H1 (cell line): Measurements from ENCODE around the gene ZMAT5. TPM values are rescaled to one million over a fixed set of nuclear protein-coding genes. Genes with fewer than 3 reads are reported as not detected.

Experiments used
- CTCF ChIA-PET: fragments of 300-600 bp; sonication (Branson Sonifier 250); formaldehyde crosslinking; loops from one replicate; lab custom pipeline; 2021; ENCODE audit not compliant: partially characterized antibody; lab: Charles Lee
- POLR2A ChIA-PET: fragments of 300-600 bp; sonication (Branson Sonifier 250); formaldehyde crosslinking; loops from one replicate; lab custom pipeline; 2021; ENCODE audit warnings: inconsistent platforms; ENCODE audit not compliant: partially characterized antibody; lab: Charles Lee
- DNase-seq, 2 experiments: peaks; one replicate each; pipeline versions ENCODE4 v3.0.0 to v3.0.0-alpha.2; 2010 to 2022; ENCODE audit warnings: low spot score in 2 of 2, low read depth in 1 of 2, mixed read lengths in 1 of 2
- FAIRE-seq: peaks from 2 replicates; lab custom pipeline; 2011; peaks lifted over from hg19 to GRCh38; lab: Jason Lieb, UNC
- H2AFZ ChIP-seq: 2 replicates; pipeline ENCODE4 v1.8.1; 2012; ENCODE audit warnings: low read length, inconsistent platforms
- H2AK5ac ChIP-seq: 2 replicates; pipeline ENCODE4 v1.6.1; 2013; ENCODE audit warnings: low read depth, low read length
- H2BK120ac ChIP-seq: replicated peaks from 2 replicates; pipeline ENCODE3; 2013; ENCODE audit warnings: low read depth, low read length, inconsistent platforms
- H2BK12ac ChIP-seq: 2 replicates; pipeline ENCODE4 v1.6.1; 2013; ENCODE audit warnings: low read depth, low read length
- H2BK15ac ChIP-seq: 2 replicates; pipeline ENCODE4 v1.6.1; 2013; ENCODE audit warnings: low read length
- H2BK20ac ChIP-seq: 2 replicates; pipeline ENCODE4 v1.6.1; 2013; ENCODE audit warnings: low read length
- H2BK5ac ChIP-seq: 2 replicates; pipeline ENCODE4 v1.6.1; 2013; ENCODE audit warnings: low read depth, low read length
- H3K14ac ChIP-seq: 2 replicates; pipeline ENCODE4 v1.6.1; 2013; ENCODE audit warnings: inconsistent platforms; ENCODE audit not compliant: insufficient read length
- H3K18ac ChIP-seq: 2 replicates; pipeline ENCODE4 v1.6.1; 2013; ENCODE audit warnings: low read length; ENCODE audit errors: extremely low read depth
- H3K23ac ChIP-seq: 2 replicates; pipeline ENCODE4 v1.6.1; 2013; ENCODE audit warnings: inconsistent platforms; ENCODE audit not compliant: insufficient read length
- H3K23me2 ChIP-seq: 2 replicates; pipeline ENCODE4 v1.6.1; 2013; ENCODE audit warnings: low read depth, low read length
- H3K27ac ChIP-seq: 2 replicates; pipeline ENCODE4 v1.6.1; 2011; ENCODE audit warnings: low read depth, low read length, inconsistent platforms
- H3K27me3 ChIP-seq, 4 experiments: replicated peaks in 1 of 4; 1 replicate in 1 of 4; 2 replicates in 3 of 4; pipeline versions ENCODE4 v1.6.1 to v1.8.1; 2011 to 2013; ENCODE audit warnings: low read length in 3 of 4, mild to moderate bottlenecking in 3 of 4, inconsistent platforms in 2 of 4, mixed read lengths in 2 of 4, moderate library complexity in 1 of 4; ENCODE audit not compliant: control insufficient read depth in 3 of 4, insufficient read depth in 3 of 4; ENCODE audit errors: extremely low read depth in 1 of 4
- H3K36me3 ChIP-seq, 4 experiments: 2 replicates each; pipeline versions ENCODE4 v1.6.1 to v1.8.1; 2011 to 2013; ENCODE audit warnings: mild to moderate bottlenecking in 4 of 4, low read length in 3 of 4, moderate library complexity in 2 of 4, control low read depth in 1 of 4, inconsistent platforms in 1 of 4; ENCODE audit not compliant: insufficient read depth in 4 of 4, control insufficient read depth in 2 of 4
- H3K4ac ChIP-seq: replicated peaks from 2 replicates; pipeline ENCODE3; 2013; ENCODE audit warnings: low read length, low read depth, mixed read lengths, inconsistent platforms; ENCODE audit not compliant: insufficient read length
- H3K4me1 ChIP-seq, 4 experiments: replicated peaks in 1 of 4; 1 replicate in 1 of 4; 2 replicates in 3 of 4; pipeline versions ENCODE4 v1.6.1 to v1.8.1; 2011 to 2013; ENCODE audit warnings: low read length in 3 of 4, inconsistent platforms in 2 of 4, mixed read lengths in 1 of 4; ENCODE audit not compliant: insufficient read depth in 4 of 4, control insufficient read depth in 3 of 4
- H3K4me2 ChIP-seq, 2 experiments: 2 replicates each; pipeline versions ENCODE4 v1.6.1 to v1.8.1; 2011 to 2013; ENCODE audit warnings: low read depth in 2 of 2, low read length in 2 of 2, control low read depth in 1 of 2, inconsistent platforms in 1 of 2, mild to moderate bottlenecking in 1 of 2; ENCODE audit not compliant: insufficient read depth in 1 of 2
- H3K4me3 ChIP-seq, 4 experiments: fragments of 200-600, 300-600 bp in 1 of 4; sonication (generic), shearing (Covaris generic), sonication (Bioruptor Twin) in 1 of 4; 2 replicates each; pipeline versions ENCODE4 v1.5.1 to v1.8.1; 2011 to 2016; ENCODE audit warnings: low read length in 4 of 4, low read depth in 3 of 4, control low read depth in 2 of 4, inconsistent platforms in 2 of 4, mild to moderate bottlenecking in 2 of 4, mixed read lengths in 1 of 4, moderate library complexity in 1 of 4; ENCODE audit not compliant: insufficient read depth in 2 of 4; ENCODE audit errors: extremely low read depth in 1 of 4
- H3K56ac ChIP-seq: replicated peaks from 2 replicates; pipeline ENCODE3; 2013; ENCODE audit warnings: low read depth, mild to moderate bottlenecking, mixed read lengths, low read length, inconsistent platforms; ENCODE audit not compliant: insufficient read length
- H3K79me1 ChIP-seq: 2 replicates; pipeline ENCODE4 v1.6.1; 2013; ENCODE audit warnings: low read depth, low read length, control low read depth
- H3K79me2 ChIP-seq, 2 experiments: 2 replicates each; pipeline versions ENCODE4 v1.6.1 to v1.8.1; 2012 to 2013; ENCODE audit warnings: low read length in 2 of 2, mild to moderate bottlenecking in 2 of 2, inconsistent platforms in 1 of 2; ENCODE audit not compliant: insufficient read depth in 2 of 2, control insufficient read depth in 1 of 2
- H3K9ac ChIP-seq, 4 experiments: replicated peaks in 1 of 4; 1 replicate in 1 of 4; 2 replicates in 3 of 4; pipeline versions ENCODE4 v1.6.1 to v1.8.1; 2011 to 2013; ENCODE audit warnings: low read depth in 3 of 4, low read length in 3 of 4, control low read depth in 2 of 4, mild to moderate bottlenecking in 2 of 4, moderate library complexity in 2 of 4, inconsistent platforms in 1 of 4; ENCODE audit errors: extremely low read depth in 1 of 4
- H3K9me3 ChIP-seq, 2 experiments: 2 replicates each; pipeline versions ENCODE4 v1.6.1 to v1.8.1; 2012 to 2013; ENCODE audit warnings: mild to moderate bottlenecking in 2 of 2, moderate library complexity in 2 of 2, control low read depth in 1 of 2, inconsistent platforms in 1 of 2, low read depth in 1 of 2, low read length in 1 of 2, mixed read lengths in 1 of 2; ENCODE audit not compliant: insufficient read depth in 2 of 2
- H4K20me1 ChIP-seq, 2 experiments: replicated peaks in 1 of 2; 2 replicates each; pipeline versions ENCODE3 to v1.8.1; 2011 to 2013; ENCODE audit warnings: inconsistent platforms in 2 of 2, low read length in 2 of 2, mild to moderate bottlenecking in 1 of 2; ENCODE audit not compliant: insufficient read depth in 2 of 2, control insufficient read depth in 1 of 2
- H4K5ac ChIP-seq: 2 replicates; pipeline ENCODE4 v1.6.1; 2013; ENCODE audit warnings: low read length, low read depth, mixed read lengths, inconsistent platforms; ENCODE audit not compliant: insufficient read length
- H4K8ac ChIP-seq: 2 replicates; pipeline ENCODE4 v1.8.0; 2013; ENCODE audit warnings: mild to moderate bottlenecking, moderate library complexity, low read length, inconsistent platforms; ENCODE audit not compliant: insufficient read depth; ENCODE audit errors: extremely low read depth
- H4K91ac ChIP-seq: replicated peaks from 2 replicates; pipeline ENCODE3; 2013; ENCODE audit warnings: low read length, mixed read lengths, inconsistent platforms; ENCODE audit not compliant: insufficient read length
- BACH1 ChIP-seq: IDR thresholded peaks from 2 replicates; pipeline ENCODE4 v1.6.1; 2012; ENCODE audit warnings: low read length, improper control_type of control experiment
- GABPA ChIP-seq: IDR thresholded peaks from 2 replicates; pipeline ENCODE4 v1.6.1; 2011; ENCODE audit warnings: mild to moderate bottlenecking, low read length, moderate library complexity, borderline replicate concordance; ENCODE audit not compliant: insufficient read depth
- HDAC2 ChIP-seq, 2 experiments: fragments of 300-600 bp in 1 of 2; sonication (generic) in 1 of 2; IDR thresholded peaks; 2 replicates each; pipeline ENCODE4 v1.6.1; 2011 to 2012; ENCODE audit warnings: low read depth in 2 of 2, low read length in 2 of 2, mild to moderate bottlenecking in 2 of 2, moderate library complexity in 2 of 2, borderline replicate concordance in 1 of 2, inconsistent platforms in 1 of 2
- KDM1A ChIP-seq: fragments of 200-600, 300-600 bp; sonication (generic); IDR thresholded peaks from 2 replicates; pipeline ENCODE4 v1.7.1; 2016; ENCODE audit warnings: mild to moderate bottlenecking, low read length, borderline replicate concordance
- POU5F1 ChIP-seq: IDR thresholded peaks from 2 replicates; pipeline ENCODE4 v1.6.1; 2011; ENCODE audit warnings: low read depth, mild to moderate bottlenecking, low read length, moderate library complexity
- RBBP5 ChIP-seq: IDR thresholded peaks from 2 replicates; pipeline ENCODE4 v1.7.1; 2012; ENCODE audit warnings: low read depth, mild to moderate bottlenecking, inconsistent platforms, low read length, moderate library complexity, borderline replicate concordance
- SIRT6 ChIP-seq: IDR thresholded peaks from one replicate; pipeline ENCODE4 v1.7.1; 2012; ENCODE audit warnings: low read length, inconsistent platforms
- WGBS, 2 experiments: shearing (Covaris generic) in 1 of 2; methylation state at CpG; one replicate each; pipeline versions ENCODE4 v1.1.6 to v1.1.7; 2013 to 2015; ENCODE audit warnings: low lambda C conversion rate in 2 of 2, mixed read lengths in 2 of 2, inconsistent platforms in 1 of 2, low coverage in 1 of 2, missing lambda C conversion rate in 1 of 2; ENCODE audit not compliant: insufficient replicate concordance in 2 of 2, insufficient coverage in 1 of 2, insufficient read length in 1 of 2; ENCODE audit errors: extremely low coverage in 1 of 2, missing lambda C conversion rate in 1 of 2; 5-methylcytosine and 5-hydroxymethylcytosine counted together
- polyA plus RNA-seq, 7 experiments: library from polyadenylated mRNA; depleted of rRNA in 3 of 7; stranded (reverse) in 5 of 7; unstranded in 2 of 7; fragments of >200 nt in 5 of 7; fragments of 200-250 nt in 2 of 7; gene quantifications; 1 replicate in 5 of 7; 2 replicates in 1 of 7; 4 replicates in 1 of 7; pipeline versions ENCODE4 v1.2.1 to v1.2.3, GENCODE V29; 2011 to 2013; ENCODE audit warnings: missing spikeins in 2 of 7, mixed read lengths in 2 of 7
- total RNA-seq: library from RNA; stranded (reverse); fragmentation: NEBNext Ultra II Directional; extraction: Animal tissue kit (Norgen Biotek cat#: 25700); gene quantifications from 2 replicates; pipeline ENCODE4 v1.2.1, GENCODE V29; 2021
- TF ChIP-seq, protein P1 (sequence below): IDR thresholded peaks from 2 replicates; pipeline ENCODE4 v1.6.1; 2011; ENCODE audit warnings: low read depth, mild to moderate bottlenecking, low read length; ENCODE audit not compliant: insufficient read depth

ZMAT5 gene
- total and polyA plus RNA-seq, 2 of the 8 experiments (the other 6 are each of a cell fraction or from before 2014, with no cell fraction given): 14.0 to 38.3 TPM

GRCh38 chr22:29816128-29816527 is 49.3 kb upstream of the ZMAT5 start:
- Histone ChIP-seq H2BK120ac (no peak overlapping the region), H3K4ac (no peak overlapping the region), H3K36me3 (peaks cover 3 to 36% (median 18%) of the 10 kb centered on the region in 4 experiments; a peak in 7 of 8 replicates), H4K8ac (no peak overlapping the region), H2AK5ac (no peak overlapping the region), H3K79me1 (no peaks in the 10 kb centered on the region), H3K27ac (no peak overlapping the region), H4K5ac (no peak overlapping the region), H3K9me3 (no peaks in the 10 kb centered on the region), H3K4me2 (no peak overlapping the region), H2BK12ac (no peak overlapping the region), H3K79me2 (no peaks in the 10 kb centered on the region), H3K14ac (no peak overlapping the region), H2BK15ac (no peak overlapping the region), H3K18ac (no peak overlapping the region), H3K4me1 (no peaks in the 10 kb centered on the region), H2BK5ac (no peak overlapping the region), H3K27me3 (no peaks in the 10 kb centered on the region), H3K56ac (no peak overlapping the region), H3K23me2 (no peaks in the 10 kb centered on the region), H3K23ac (no peak overlapping the region), H3K4me3 (no peak overlapping the region), H2BK20ac (no peak overlapping the region), H4K20me1 (peaks cover 2 to 3% of the 10 kb centered on the region in 2 experiments), H3K9ac (no peak overlapping the region), H4K91ac (no peak overlapping the region), H2AFZ (no peak overlapping the region)
- POLR2A ChIA-PET: no interaction called here
- DNase-seq (no peak), FAIRE-seq (no peak)
- CTCF ChIA-PET: interaction anchor here (0.8 to 2.0 kb wide), 7 partner anchors 10 to 189 kb away, joined by 3 to 14 read pairs (median 4); no protein-coding TSS in a partner anchor
- TF ChIP-seq RBBP5 (no peak), SIRT6 (no peak), POU5F1 (no peak), BACH1 (no peak), GABPA (no peak), KDM1A (no peak), HDAC2 (IDR thresholded peaks at IDR 0.05; ENCODE audit: borderline replicate concordance in 1 of 2, low read depth in 2 of 2, low read length in 2 of 2) (no peak)
- TF ChIP-seq, protein P1, sequence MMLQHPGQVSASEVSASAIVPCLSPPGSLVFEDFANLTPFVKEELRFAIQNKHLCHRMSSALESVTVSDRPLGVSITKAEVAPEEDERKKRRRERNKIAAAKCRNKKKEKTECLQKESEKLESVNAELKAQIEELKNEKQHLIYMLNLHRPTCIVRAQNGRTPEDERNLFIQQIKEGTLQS: no peak
- WGBS, 2 experiments: 76% methylated on average over 2 of the region's 2 CpGs; no CpG with 5 or more reads in 1 of the 2 experiments
